Body of pancreas (tissue), 4 donors: ENCODE measurements around the gene PLPPR1. TPM values are rescaled to one million over a fixed set of nuclear protein-coding genes. Genes with fewer than 3 reads are reported as not detected.
"Not testable (repeated sequence)": the region's sequence is repeated elsewhere in the genome, so short reads cannot be mapped to it uniquely, and the experiment has no call there.

Source experiments
- ATAC-seq: fragments of 150-250 bp; one replicate; pipeline ENCODE4 v1.9.1; 2016
- DNase-seq, 4 donors: peaks; one replicate each; pipeline ENCODE4 v3.0.0-alpha.2; 2019
- H3K27ac ChIP-seq, 4 donors: fragments of 200-600 bp; sonication (generic); 1 replicate in 3 of 4; 2 replicates in 1 of 4; pipeline versions ENCODE4 v1.5.1 to v1.6.1; 2016 to 2019; ENCODE audit warnings: mild to moderate bottlenecking in 1 of 4, mixed read lengths in 1 of 4, moderate library complexity in 1 of 4
- H3K27me3 ChIP-seq, 2 donors: fragments of 200-600 bp; sonication (generic); one replicate each; pipeline ENCODE4 v1.6.0; 2016; ENCODE audit warnings: mild to moderate bottlenecking in 1 of 2
- H3K36me3 ChIP-seq, 2 donors: fragments of 200-600 bp; sonication (generic); replicated peaks in 1 of 2; 2 replicates each; pipeline ENCODE4 v1.5.1; 2016; ENCODE audit warnings: low read depth in 2 of 2; ENCODE audit not compliant: insufficient read depth in 1 of 2
- H3K4me1 ChIP-seq: fragments of 200-600 bp; sonication (generic); one replicate; pipeline ENCODE4 v1.6.0; 2016
- H3K4me3 ChIP-seq, 2 donors: fragments of 200-600 bp; sonication (generic); 1 replicate in 1 of 2; 2 replicates in 1 of 2; pipeline ENCODE4 v1.5.1; 2016 to 2019
- H3K9me3 ChIP-seq, 3 donors: fragments of 200-600 bp; sonication (generic); 1 replicate in 2 of 3; 2 replicates in 1 of 3; pipeline ENCODE4 v1.5.1; 2016
- CTCF ChIP-seq, 7 experiments: fragments of 450-650 bp in 4 of 7; fragments of 200-600 bp in 3 of 7; sonication (generic) in 3 of 7; IDR thresholded peaks; one replicate each; pipeline ENCODE4 v1.5.1; 2016 to 2019; ENCODE audit warnings: antibody characterized with exemption in 7 of 7
- POLR2A ChIP-seq, 3 donors: fragments of 450-650 bp; IDR thresholded peaks; one replicate each; pipeline ENCODE4 v1.6.1; 2016; ENCODE audit warnings: antibody characterized with exemption in 3 of 3, mild to moderate bottlenecking in 2 of 3
- WGBS, 2 donors: methylation state at CpG; one replicate each; pipeline ENCODE4 v1.1.5; 2017; 5-methylcytosine and 5-hydroxymethylcytosine counted together
- intact Hi-C: fragments of 100-400 bp; cut with DNase I; formaldehyde crosslinking; loops from one replicate; pipeline ENCODE4 v1.15.1; 2023
- total RNA-seq, 2 donors: library from RNA; depleted of rRNA; stranded (reverse); fragments of >200 nt; gene quantifications; one replicate each; pipeline ENCODE4 v1.1.0, GENCODE V29; 2016

The PLPPR1 gene
- total RNA-seq, 2 donors from 2014 or later = 0.26 TPM; not detected in 1

- no peaks in the 10 kb centered on the region for H3K4me1 ChIP-seq
- H3K9me3 ChIP-seq = peaks cover 0 to 6% (median 0%) of the 10 kb centered on the region in 3 donors
- no peak overlapping the region for H3K27ac ChIP-seq
- TF ChIP-seq POLR2A (IDR thresholded peaks at IDR 0.05) = no peak
- TF ChIP-seq CTCF (IDR thresholded peaks at IDR 0.05) = peak; percentile 70 to 84 (median 81)
- no peaks in the 10 kb centered on the region for H3K36me3 ChIP-seq
- H3K4me3 ChIP-seq = no peak overlapping the region
- ATAC-seq = peak; percentile 82
- intact Hi-C loops = loop anchor here (10.0 kb wide), 2 partner anchors 185 to 395 kb away; no protein-coding TSS in a partner anchor
- WGBS, 2 donors = 9 to 11% methylated on average over 3 of the region's 3 CpGs
- DNase-seq = peak; percentile 68 to 79 (median 70)
- no peaks in the 10 kb centered on the region for H3K27me3 ChIP-seq
These were observed 90.8 kb downstream of the PLPPR1 start for GRCh38 chr9:101119206-101119819.

- intact Hi-C loops = no loop called here
- ATAC-seq (no peak), DNase-seq (no peak)
- no peaks in the 10 kb centered on the region for H3K36me3 ChIP-seq
- H3K27me3 ChIP-seq = no peaks in the 10 kb centered on the region
- TF ChIP-seq POLR2A (IDR thresholded peaks at IDR 0.05) (no peak), CTCF (IDR thresholded peaks at IDR 0.05) (no peak)
- no peak overlapping the region for H3K4me3 ChIP-seq
- no peaks in the 10 kb centered on the region for H3K4me1 ChIP-seq
- H3K9me3 ChIP-seq = peaks cover 0 to 6% (median 0%) of the 10 kb centered on the region in 3 donors
- WGBS, 2 donors = 5 to 9% methylated on average over 2 of the region's 2 CpGs
- H3K27ac ChIP-seq = no peak overlapping the region
These were observed 93.4 kb downstream of the PLPPR1 start for GRCh38 chr9:101121836-101122399.

DNA sequence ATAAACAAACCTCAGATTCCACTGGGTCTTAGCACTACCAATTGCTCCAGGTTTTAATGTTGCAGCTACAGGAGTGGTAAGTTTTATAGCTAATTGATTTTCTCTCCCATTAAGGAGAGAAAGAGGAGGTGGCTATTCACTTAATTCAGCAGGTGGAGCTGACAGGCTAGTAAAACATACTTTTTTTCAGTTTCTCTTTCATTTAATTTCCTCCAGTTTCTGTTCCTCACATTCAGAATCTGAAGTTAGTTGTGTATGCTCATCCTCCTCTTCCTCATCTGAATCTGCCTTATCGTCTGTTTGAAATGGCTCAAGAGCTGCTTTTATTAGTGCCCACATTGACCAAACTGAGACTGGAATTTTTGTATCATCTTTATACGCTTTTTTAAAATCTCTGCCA lies 98.0 kb downstream of the PLPPR1 start:
- TF ChIP-seq POLR2A (IDR thresholded peaks at IDR 0.05) = no peak
- no peaks in the 10 kb centered on the region for H3K4me1 ChIP-seq
- H3K27me3 ChIP-seq = no peaks in the 10 kb centered on the region
- no peak for DNase-seq
- 45 to 58% methylated on average over 2 of the region's 2 CpGs for WGBS, 2 donors
- intact Hi-C loops = no loop called here
- peaks cover 0 to 6% (median 0%) of the 10 kb centered on the region in 3 donors for H3K9me3 ChIP-seq
- no peak overlapping the region for H3K27ac ChIP-seq
- H3K36me3 ChIP-seq = no peaks in the 10 kb centered on the region
- ATAC-seq = no peak
- H3K4me3 ChIP-seq = no peak overlapping the region

DNA sequence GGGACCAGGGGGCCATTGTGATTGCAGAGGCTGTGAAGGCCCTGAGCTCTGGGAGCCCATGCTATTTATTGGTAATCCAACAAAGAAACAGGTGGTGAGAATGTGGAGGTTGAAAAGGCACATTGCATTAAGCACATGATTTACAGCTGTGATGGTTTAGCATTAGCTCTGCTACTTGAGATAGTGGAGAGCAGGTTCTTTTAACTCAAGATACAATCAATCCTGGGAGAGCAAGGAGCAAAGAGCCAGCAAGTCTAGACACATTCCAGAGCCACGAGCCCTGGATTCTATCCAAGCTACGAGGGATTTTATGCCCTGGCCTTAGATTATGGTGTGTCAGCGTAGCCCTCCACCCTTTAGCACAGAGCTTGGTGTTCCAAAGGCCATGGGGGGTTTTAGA lies 98.8 kb downstream of the PLPPR1 start:
- intact Hi-C loops, DNase-seq, H3K4me3 ChIP-seq, H3K4me1 ChIP-seq, ATAC-seq, H3K9me3 ChIP-seq, H3K27ac ChIP-seq, H3K27me3 ChIP-seq, H3K36me3 ChIP-seq: not testable (repeated sequence)
- 42 to 54% methylated on average over 3 of the region's 3 CpGs for WGBS, 2 donors

GRCh38 chr9:101128623-101129022 lies 100.1 kb downstream of the PLPPR1 start:
- Histone ChIP-seq H3K27me3 (no peaks in the 10 kb centered on the region), H3K4me3 (no peak overlapping the region), H3K9me3 (peaks cover 0 to under 1% (median 0%) of the 10 kb centered on the region in 3 donors), H3K36me3 (no peaks in the 10 kb centered on the region), H3K27ac (no peak overlapping the region), H3K4me1 (no peaks in the 10 kb centered on the region)
- ATAC-seq (no peak), DNase-seq (no peak)
- intact Hi-C loops = no loop called here
- TF ChIP-seq POLR2A (IDR thresholded peaks at IDR 0.05) (no peak), CTCF (IDR thresholded peaks at IDR 0.05) (no peak)

DNA sequence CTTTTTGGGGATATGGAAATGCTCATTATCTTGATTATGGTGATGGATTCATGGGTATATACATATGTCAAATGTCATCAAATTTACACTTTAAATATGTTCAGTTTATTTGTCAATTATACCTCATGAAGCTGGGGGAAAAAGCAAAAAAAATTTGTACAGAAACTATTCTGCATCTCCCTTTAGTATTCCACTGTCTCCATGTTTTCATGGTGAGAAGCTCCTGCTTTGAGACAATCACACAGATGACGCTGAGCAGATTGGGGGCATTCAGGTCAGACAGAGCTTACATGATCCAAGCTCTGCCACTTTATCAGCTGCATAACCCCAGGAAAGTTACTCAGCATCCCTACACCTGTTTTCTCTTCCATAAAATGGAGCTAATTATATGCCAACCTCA lies 101.5 kb downstream of the PLPPR1 start:
- Histone ChIP-seq H3K4me1 (no peaks in the 10 kb centered on the region), H3K27ac (no peak overlapping the region), H3K27me3 (no peaks in the 10 kb centered on the region), H3K36me3 (no peaks in the 10 kb centered on the region), H3K4me3 (no peak overlapping the region), H3K9me3 (no peaks in the 10 kb centered on the region)
- WGBS, 2 donors = 31 to 75% methylated on average over 1 of the region's 1 CpG
- TF ChIP-seq POLR2A (IDR thresholded peaks at IDR 0.05) = no peak
- TF ChIP-seq CTCF (IDR thresholded peaks at IDR 0.05) = no peak
- no peak for DNase-seq
- intact Hi-C loops = no loop called here
- ATAC-seq = no peak
